Endothelial cell of hepatic sinusoid (primary cell): ENCODE measurements around the gene IL18.
"Not testable (repeated sequence)": the region's sequence is repeated elsewhere in the genome, so short reads cannot be mapped to it uniquely, and the experiment has no call there.

Source experiments
- in situ Hi-C: cut with HindIII; loops from 2 replicates; pipeline ENCODE4 v1.10.0; 2017; ENCODE audit warnings: low sequenced_read_pairs

The IL18 gene

GRCh38 chr11:112127056-112127455 is 36.8 kb downstream of the IL18 start:
- in situ Hi-C loops = no loop called here

DNA sequence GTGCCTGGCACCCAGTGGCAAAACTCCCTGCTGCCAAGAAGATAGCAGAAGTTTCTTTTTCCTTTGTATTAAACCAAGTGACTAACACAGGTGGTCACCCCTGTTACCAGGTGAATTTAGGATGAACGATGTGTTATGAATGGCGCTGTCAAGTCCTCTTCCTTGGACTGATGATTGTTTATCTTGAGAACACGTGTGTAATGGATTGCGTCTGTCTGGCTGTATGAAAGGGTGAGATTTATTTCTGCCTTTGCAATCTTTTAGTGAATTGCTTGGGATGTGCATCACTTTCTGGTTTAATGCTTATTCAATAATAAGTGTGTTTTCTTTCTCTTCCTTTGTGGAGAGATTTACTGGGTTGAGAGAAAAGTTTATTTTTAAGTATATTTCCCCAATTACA is 40.8 kb downstream of the IL18 start:
- in situ Hi-C loops = no loop called here

GRCh38 chr11:112121981-112122615 is 41.8 kb downstream of the IL18 start:
- in situ Hi-C loops = no loop called here

DNA sequence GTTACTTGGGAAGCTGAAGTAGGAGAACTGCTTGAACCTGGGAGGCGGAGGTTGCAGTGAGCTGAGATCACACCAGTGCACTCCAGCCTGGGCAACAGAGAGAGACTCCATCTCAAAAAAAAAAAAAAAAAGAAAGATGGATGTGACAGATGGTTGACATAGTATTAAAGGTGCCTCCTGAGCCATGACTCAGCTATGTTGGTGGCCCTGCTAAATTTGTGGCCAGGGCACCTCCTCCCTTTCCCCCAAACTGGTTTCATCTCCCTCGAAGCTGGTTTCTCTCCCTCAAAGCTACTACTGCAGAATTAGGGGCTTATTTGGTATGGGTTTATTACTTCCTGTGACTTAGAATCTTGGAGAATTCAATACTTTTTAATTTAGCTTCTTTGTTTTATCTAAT is 45.7 kb downstream of the IL18 start:
- in situ Hi-C loops = no loop called here

DNA sequence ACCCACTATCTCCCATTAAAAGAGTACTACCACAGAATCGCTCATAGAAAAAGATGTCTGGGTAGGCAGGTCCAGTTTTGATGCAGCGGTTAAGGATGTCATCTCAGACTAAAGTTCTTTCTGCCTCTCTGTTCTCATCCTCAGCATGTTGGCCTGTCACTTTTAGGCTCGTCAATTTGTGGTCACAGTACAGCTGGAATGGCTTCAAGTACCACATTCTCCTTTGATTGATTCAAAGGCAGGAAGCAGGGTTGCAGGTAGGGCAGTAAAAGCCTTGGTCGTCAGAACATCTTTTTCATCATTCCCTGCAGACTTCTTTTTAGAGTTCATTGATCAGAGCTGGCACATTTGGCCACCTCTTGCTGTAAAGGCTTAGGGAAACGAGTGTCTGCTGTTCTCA is 48.5 kb downstream of the IL18 start:
- in situ Hi-C loops = no loop called here

- in situ Hi-C loops = no loop called here
These were observed 49.4 kb downstream of the IL18 start for GRCh38 chr11:112114460-112114859.

GRCh38 chr11:112113539-112114457 is 50.1 kb downstream of the IL18 start:
- in situ Hi-C loops = no loop called here

DNA sequence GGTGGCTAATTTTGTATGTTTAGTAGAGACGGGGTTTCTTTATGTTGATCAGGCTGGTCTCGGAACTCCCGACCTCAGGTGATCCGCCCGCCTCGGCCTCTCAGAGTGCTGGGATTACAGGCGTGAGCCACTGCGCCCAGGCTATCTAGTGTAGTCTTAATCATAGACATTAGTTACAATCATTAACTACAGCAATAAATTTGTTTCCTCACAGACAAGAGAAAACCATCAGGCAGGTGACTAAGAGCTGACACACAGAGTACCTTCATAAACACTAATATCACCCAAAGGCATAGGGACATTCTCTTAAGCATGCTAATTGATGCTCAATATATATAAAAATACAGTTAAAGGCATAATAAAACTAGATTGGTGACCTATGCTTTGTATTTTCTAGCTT is 57.8 kb downstream of the IL18 start:
- in situ Hi-C loops = no loop called here

DNA sequence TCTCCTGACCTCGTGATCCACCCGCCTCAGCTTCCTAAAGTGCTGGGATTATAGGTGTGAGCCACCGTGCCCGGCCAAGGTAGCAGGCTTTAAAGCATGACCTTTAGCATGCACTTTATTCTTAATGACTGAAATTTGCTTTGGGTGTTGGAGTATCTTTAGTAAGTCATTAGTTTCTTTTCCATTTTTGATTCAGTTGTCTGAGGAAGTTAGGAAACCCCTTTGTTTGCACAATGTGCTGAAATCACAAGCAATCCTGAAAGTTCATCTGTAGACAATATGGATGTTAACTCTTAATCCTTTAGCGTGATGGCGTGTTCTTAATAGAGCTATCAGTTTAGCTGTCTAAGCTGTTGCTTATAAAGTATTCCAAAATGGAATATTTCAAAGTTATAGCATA is 60.4 kb downstream of the IL18 start:
- in situ Hi-C loops = loop anchor here (5.0 kb wide), 1 partner anchor 74 kb away; the partner anchor contains the start of gene BCO2

GRCh38 chr11:112100462-112100861 is 63.4 kb downstream of the IL18 start:
- in situ Hi-C loops = loop anchor here (5.0 kb wide), 1 partner anchor 77 kb away; the partner anchor contains the start of gene BCO2

GRCh38 chr11:112097734-112098528 is 66.0 kb downstream of the IL18 start:
- in situ Hi-C loops = no loop called here

GRCh38 chr11:112096194-112096593 is 67.7 kb downstream of the IL18 start:
- in situ Hi-C loops = no loop called here

GRCh38 chr11:112095302-112095701 is 68.6 kb downstream of the IL18 start:
- in situ Hi-C loops = not testable (repeated sequence)
